ENCODE measurements around the gene BPHL. TPM values are rescaled to one million over a fixed set of nuclear protein-coding genes. Genes with fewer than 3 reads are reported as not detected.
"Not testable (repeated sequence)": the region's sequence is repeated elsewhere in the genome, so short reads cannot be mapped to it uniquely, and the experiment has no call there.

Gene BPHL
- total and polyA plus RNA-seq, 4 donors, result 6.0 to 14.9 (median 13.0) TPM

DNA sequence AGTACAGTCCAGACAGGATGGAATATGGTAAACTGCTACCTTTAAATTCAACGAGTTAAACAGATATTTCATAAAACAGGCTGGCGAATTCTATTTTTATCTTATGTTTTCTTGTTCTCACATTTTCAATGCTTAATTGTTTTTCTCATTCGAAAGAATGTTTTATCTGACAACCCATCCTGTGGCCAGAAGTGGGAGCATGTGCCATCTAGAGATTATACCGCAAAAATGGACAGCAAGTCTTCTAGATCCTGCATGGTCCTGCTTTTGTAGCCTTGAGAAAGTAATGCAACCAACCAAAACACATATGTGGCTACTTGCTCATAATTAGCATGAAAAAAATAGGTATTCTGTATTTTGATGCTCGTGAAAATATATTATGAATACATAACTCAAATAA, 78.3 kb downstream of the BPHL start:
- no peak for DNase-seq

GRCh38 chr6:3197734-3198133, 79.2 kb downstream of the BPHL start:
- not testable (repeated sequence) for DNase-seq; ATAC-seq (ENCODE audit: insufficient read depth, low FRiP score); H3K4me1 ChIP-seq (ENCODE audit: control insufficient read depth in 5 of 5, insufficient read depth in 5 of 5, low read length in 5 of 5); H3K27ac ChIP-seq (ENCODE audit: low read depth in 1 of 2, low read length in 1 of 2); H3K9me3 ChIP-seq (ENCODE audit: control insufficient read depth in 4 of 4, insufficient read depth in 3 of 4, low read length in 3 of 4); H3K36me3 ChIP-seq (ENCODE audit: control insufficient read depth in 4 of 4, insufficient read depth in 4 of 4, low read length in 4 of 4); H3K9ac ChIP-seq (ENCODE audit: insufficient read depth in 1 of 2, low read length in 2 of 2); H3K27me3 ChIP-seq (ENCODE audit: control insufficient read depth in 3 of 3, insufficient read depth in 3 of 3, low read length in 2 of 3); H3K4me3 ChIP-seq
- WGBS, 2 donors, result 89 to 93% methylated on average over 3 of the region's 5 CpGs

More for the DNA sequence above, 78.3 kb downstream of the BPHL start:
- Histone ChIP-seq H3K9me3 (ENCODE audit: control insufficient read depth in 4 of 4, insufficient read depth in 3 of 4, low read length in 3 of 4) (no peaks in the 10 kb centered on the region), H3K4me3 (no peak overlapping the region), H3K4me1 (ENCODE audit: control insufficient read depth in 5 of 5, insufficient read depth in 5 of 5, low read length in 5 of 5) (no peaks in the 10 kb centered on the region), H3K36me3 (ENCODE audit: control insufficient read depth in 4 of 4, insufficient read depth in 4 of 4, low read length in 4 of 4) (no peaks in the 10 kb centered on the region), H3K27ac (ENCODE audit: low read depth in 1 of 2, low read length in 1 of 2) (no peak overlapping the region), H3K27me3 (ENCODE audit: control insufficient read depth in 3 of 3, insufficient read depth in 3 of 3, low read length in 2 of 3) (no peaks in the 10 kb centered on the region), H3K9ac (ENCODE audit: insufficient read depth in 1 of 2, low read length in 2 of 2) (no peak overlapping the region)
- 81 to 87% methylated on average over 5 of the region's 5 CpGs for WGBS, 2 donors
- TF ChIP-seq CTCF (IDR thresholded peaks at IDR 0.05; ENCODE audit: control extremely low read depth, extremely low read depth), result no peak
- no peak for ATAC-seq (ENCODE audit: insufficient read depth, low FRiP score)

DNA sequence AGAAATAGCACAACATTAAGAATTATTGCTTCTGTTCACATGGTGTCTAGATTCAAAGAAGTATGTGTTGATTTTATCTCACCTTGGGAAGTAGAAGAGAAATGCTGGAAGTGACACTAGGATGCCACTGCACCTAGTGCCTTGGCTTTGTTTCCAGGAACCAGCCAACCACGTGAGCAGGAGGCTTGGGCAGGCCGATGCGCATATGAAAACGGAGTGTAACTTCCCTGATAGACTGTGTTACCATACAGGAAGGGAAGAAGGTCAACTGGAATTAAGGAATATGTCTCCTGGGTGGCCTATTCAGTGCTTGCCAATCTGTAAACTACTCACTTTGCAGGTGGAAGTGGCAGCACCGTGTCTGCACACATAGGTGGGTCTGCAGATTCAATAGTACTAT, 80.9 kb downstream of the BPHL start:
- no peak overlapping the region for H3K4me3 ChIP-seq
- no peaks in the 10 kb centered on the region for H3K36me3 ChIP-seq (ENCODE audit: control insufficient read depth in 4 of 4, insufficient read depth in 4 of 4, low read length in 4 of 4)
- no peaks in the 10 kb centered on the region for H3K9me3 ChIP-seq (ENCODE audit: control insufficient read depth in 4 of 4, insufficient read depth in 3 of 4, low read length in 3 of 4)
- H3K4me1 ChIP-seq (ENCODE audit: control insufficient read depth in 5 of 5, insufficient read depth in 5 of 5, low read length in 5 of 5), result no peaks in the 10 kb centered on the region
- H3K27ac ChIP-seq (ENCODE audit: low read depth in 1 of 2, low read length in 1 of 2), result no peak overlapping the region
- DNase-seq (no peak), ATAC-seq (ENCODE audit: insufficient read depth, low FRiP score) (no peak)
- no peak overlapping the region for H3K9ac ChIP-seq (ENCODE audit: insufficient read depth in 1 of 2, low read length in 2 of 2)
- H3K27me3 ChIP-seq (ENCODE audit: control insufficient read depth in 3 of 3, insufficient read depth in 3 of 3, low read length in 2 of 3), result no peaks in the 10 kb centered on the region
- WGBS, 2 donors, result 79 to 86% methylated on average over 5 of the region's 5 CpGs
- TF ChIP-seq CTCF (IDR thresholded peaks at IDR 0.05; ENCODE audit: control extremely low read depth, extremely low read depth), result no peak

GRCh38 chr6:3200682-3201081, 82.2 kb downstream of the BPHL start:
- H3K9me3 ChIP-seq (ENCODE audit: control insufficient read depth in 4 of 4, insufficient read depth in 3 of 4, low read length in 3 of 4), result peaks cover 0 to 2% (median 0%) of the 10 kb centered on the region in 4 donors
- DNase-seq (no peak), ATAC-seq (ENCODE audit: insufficient read depth, low FRiP score) (no peak)
- no peaks in the 10 kb centered on the region for H3K27me3 ChIP-seq (ENCODE audit: control insufficient read depth in 3 of 3, insufficient read depth in 3 of 3, low read length in 2 of 3)
- no peak overlapping the region for H3K27ac ChIP-seq (ENCODE audit: low read depth in 1 of 2, low read length in 1 of 2)
- H3K36me3 ChIP-seq (ENCODE audit: control insufficient read depth in 4 of 4, insufficient read depth in 4 of 4, low read length in 4 of 4), result no peaks in the 10 kb centered on the region
- H3K4me1 ChIP-seq (ENCODE audit: control insufficient read depth in 5 of 5, insufficient read depth in 5 of 5, low read length in 5 of 5), result no peaks in the 10 kb centered on the region
- TF ChIP-seq CTCF (IDR thresholded peaks at IDR 0.05; ENCODE audit: control extremely low read depth, extremely low read depth), result no peak
- no peak overlapping the region for H3K9ac ChIP-seq (ENCODE audit: insufficient read depth in 1 of 2, low read length in 2 of 2)
- no peak overlapping the region for H3K4me3 ChIP-seq

Measured in lung (tissue), 12 donors.